Fibroblast of peridontal ligament (primary cell): ENCODE results near the gene CCDC9B.

Experiments
- DNase-seq: peaks from one replicate; pipeline ENCODE4 v3.0.0-alpha.2; 2010; ENCODE audit errors: extremely low read depth

The CCDC9B gene

DNA sequence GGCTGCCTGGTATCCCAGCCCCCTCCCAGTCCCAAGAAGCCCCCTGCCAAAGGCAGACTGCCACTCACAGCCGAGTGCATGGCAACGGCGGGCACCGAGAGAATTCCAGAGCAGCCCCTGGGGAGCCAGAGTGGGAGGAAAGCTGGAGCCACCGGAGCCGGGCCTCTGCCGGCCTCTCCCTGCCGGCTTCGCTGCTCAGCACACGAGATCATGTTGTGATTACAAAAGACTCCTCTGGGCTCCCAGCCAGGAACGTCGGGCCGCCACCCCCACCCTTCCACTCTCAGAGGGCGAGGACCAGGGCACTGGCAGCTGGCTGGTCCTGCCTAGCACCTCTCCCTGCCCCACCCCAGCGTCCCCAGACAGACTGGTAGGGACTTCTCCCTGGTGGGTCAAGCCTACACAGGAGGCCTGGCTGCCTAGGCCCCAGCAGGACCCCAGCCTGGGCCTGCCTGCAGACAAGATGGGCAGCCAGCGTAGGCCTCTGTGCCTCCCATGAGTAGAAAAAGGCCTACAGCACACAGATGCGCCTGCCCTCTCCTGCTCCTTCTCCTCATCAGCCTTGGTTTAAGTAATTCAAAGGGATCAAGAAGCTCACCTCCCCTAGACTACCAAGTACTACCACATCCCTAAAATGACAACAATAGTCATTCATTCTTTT is at the start of gene CCDC9B:
Gene CCDC9B (minus strand): TSS at position 200 of the 661 bp plus-strand sequence. CDS start 120 bp downstream, at position 80.
- peak; percentile 87 for DNase-seq

DNA sequence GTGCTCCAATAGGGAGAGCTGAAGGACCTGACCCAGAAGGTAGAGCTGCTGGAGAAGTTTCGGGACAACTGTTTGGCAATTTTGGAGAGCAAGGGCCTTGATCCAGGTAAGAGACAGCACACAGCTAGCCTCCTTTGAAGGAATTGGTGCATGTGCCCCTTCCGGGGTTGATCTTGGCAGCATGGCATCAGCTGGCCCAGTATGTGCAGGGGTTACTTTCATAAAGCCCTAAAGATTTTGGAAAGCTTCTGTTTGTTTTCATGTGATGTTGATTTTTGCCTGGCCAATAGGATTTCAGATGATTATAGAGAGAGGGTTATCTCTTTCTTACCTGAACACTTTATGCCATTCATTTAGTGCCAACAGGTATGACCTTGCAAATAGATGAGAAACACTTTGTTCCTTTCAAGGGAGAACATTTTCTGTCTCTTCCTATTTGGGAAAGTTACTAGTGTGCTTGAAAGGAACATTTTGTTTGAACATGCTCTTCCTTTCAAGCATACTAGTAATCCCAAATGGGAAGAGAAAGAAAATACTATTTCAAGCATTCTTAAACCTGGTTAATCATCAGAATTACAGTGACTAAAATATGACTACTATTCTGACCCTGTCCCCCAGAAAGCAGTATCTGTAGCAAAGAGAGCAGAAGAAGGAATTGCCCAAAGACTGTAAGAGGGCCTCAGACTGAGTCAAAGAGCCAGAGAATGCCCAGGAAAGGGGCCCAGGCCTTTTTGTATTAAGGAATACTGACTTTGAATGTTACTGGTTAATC is 49.3 kb upstream of the CCDC9B start:
- no peak for DNase-seq

DNA sequence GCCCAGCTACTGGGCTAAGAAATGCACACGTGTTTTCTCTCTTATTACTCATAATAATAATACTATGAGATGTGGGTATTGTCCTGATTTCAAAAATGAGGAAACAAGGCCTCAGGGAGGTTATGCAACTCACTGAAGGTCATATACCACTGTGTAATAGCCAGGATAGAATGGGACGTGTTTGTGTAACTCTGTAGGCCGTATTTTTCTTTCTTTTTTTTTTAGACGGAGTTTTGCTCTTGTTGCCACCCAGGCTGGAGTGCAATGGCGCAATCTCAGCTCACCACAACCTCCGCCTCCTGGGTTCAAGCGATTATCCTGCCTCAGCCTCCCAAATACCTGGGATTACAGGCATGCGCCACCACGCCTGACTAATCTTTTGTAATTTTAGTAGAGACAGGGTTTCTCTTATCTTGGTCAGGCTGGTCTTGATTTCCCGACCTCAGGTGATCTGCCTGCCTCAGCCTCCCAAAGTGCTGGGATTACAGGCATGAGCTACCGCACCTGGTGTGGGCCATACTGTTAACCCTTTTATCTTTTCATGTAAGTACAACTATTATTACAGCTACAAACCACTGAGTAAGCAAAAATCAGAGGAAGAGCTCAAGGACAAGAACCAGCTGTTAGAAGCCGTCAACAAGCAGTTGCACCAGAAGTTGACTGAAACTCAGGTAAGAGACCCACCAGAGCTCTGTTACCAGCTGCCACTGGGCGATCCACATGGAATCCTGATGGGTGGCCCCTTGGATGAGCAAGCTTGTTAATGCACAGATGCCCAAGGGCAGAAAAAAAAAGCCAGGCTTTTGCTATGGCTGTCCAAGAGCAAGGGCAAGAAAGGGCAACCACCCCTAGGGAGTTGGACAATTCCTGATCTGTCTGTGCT is 48.4 kb upstream of the CCDC9B start:
- no peak for DNase-seq

DNA sequence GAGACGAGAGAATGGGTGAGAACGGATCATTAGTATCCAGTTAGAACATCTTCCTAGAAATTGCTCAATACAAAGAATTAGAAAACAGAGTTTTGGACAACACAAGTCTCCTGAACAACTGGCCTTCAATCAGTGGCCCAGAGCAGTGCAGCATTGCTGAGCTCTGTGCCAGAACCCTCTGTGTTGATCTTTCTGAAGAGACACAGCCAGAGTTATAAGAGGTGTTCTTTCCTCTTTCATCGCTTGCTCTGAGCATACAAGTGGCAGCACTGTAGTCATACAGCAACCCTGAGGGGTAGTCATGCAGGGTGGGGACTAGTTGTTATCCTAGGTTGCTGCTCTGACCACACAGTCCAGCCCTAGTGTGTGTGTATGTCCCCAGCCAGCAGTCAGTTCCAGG is 45.7 kb upstream of the CCDC9B start:
- no peak for DNase-seq

DNA sequence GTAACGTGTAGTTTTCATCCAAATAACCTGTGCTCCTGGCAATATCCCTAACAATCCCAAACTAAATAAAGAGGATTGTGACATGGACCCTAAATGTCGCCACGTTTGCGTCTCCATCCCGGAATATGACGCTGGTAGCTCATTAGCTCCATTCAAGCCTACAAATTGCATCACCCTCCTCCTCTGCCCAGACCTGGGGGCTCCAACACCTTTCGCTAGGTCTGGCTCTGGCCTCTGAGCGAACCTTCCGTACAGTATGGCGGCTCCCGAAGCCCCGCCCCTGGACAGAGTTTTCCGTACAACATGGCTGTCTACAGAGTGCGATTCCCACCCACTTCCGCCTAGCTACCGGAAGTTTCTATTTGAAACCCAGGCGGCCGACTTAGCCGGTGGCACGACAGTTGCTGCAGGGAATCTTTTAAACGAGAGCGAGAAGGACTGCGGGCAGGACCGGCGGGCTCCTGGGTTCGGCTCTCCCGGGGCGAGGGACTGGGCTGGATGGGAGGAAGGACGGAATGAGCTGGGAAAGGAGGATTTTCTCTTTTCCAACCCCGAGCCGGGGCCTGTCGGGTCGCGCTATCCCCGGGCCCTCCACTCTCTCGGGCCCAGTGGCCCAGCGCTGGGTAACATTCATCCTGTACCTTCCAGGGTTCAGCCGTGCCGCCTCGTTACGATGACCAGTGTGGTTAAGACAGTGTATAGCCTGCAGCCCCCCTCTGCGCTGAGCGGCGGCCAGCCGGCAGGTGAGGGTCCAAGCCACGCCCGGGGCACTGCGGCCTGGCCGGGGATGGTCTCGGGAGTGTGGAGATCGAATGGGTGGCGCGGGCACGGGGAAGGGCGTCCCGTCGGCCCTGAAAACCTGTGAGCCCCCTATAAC is 42.1 kb upstream of the CCDC9B start, which contains the start of gene KNSTRN:
Gene KNSTRN (plus strand): TSS at position 142 of the 877 bp plus-strand sequence. CDS start 115 bp downstream, at position 257.
- peak; percentile 93 for DNase-seq

DNA sequence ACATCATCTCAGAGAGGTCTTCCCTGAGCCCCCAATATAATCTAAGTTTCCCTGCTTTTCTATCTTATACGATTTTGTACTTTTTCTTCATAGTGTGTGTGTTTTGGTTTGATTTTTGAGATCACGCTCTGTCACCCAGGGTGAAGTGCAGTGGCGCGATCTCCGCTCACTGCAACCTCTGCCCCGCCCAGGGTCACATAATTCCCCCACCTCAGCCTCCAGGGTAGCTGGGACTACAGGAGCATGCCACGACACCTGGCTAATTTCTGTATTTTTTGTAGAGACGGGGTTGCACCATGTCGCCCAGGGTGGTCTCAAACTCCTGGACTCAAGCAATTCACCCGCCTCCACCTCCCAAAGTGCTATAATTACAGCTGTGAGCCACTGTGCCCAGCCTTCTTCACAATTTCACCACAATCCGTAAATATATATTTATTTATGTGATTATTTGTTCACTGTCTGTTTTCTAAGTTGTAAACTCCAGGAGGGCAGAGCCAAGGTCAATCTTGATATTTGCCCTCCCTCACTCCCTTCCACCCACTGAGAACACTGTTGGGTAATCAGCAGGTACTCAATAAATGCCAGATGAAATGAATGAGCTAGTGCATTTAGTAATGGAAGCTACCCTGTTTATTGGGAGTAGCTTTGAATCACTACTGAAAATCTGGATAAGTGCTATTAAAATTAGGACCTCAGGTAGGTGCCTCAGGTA is 41.2 kb upstream of the CCDC9B start:
- DNase-seq = no peak

DNA sequence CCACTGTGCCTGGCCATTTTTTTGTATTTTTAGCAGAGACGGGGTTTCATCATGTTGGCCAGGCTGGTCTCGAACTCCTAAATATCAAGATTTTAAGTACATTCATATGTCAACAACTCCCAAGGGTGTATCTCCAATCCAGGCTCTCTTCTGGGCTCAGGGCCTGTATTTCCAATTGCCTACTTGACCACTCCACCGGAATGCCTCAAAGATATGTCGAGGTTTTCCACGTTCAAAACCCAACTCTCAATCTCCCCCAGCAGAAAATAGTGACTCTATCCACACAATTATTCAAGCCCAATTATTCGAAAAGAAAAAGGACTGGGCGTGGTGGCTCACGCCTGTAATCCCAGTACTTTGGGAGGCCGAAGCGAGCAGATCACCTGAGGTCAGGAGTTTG is 39.9 kb upstream of the CCDC9B start:
- no peak for DNase-seq

DNA sequence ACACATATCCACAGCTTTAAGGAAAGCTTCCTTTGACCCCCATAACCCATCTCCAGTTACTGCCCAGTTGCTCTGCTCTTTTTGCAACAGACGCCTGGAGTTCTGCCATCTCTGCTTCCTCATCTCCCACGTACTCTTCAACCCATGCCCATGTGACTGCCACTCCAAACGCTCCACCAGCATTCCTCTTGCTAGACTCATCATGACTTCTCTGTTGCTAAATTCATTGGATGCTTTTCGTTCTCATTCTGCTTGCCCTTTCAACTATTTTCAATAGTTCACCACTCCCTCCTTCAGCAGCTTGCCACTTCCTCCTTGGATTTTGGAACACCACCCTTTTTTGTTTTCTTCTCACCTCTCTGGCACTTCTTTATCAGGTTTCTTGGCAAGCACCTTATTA is 39.1 kb upstream of the CCDC9B start:
- peak; percentile 100 for DNase-seq

DNA sequence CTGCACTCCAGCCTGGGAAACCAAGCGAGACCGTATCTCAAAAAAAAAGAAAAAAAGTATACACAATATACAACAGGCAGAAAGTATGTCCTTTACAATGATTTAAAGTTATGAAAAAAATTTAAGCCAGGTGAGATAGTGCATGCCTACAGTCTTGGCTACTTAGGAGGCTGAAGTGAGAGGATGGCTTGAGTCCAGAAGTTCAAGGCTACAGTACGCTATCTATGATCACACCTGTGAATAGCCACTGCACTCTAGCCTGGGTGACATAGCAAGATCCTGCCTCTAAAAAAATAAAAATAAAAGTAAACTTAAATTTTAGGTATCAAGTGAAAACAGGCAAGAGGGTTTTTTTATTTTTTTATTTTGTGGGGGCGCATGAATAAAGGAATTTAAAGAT is 38.6 kb upstream of the CCDC9B start:
- DNase-seq = no peak

DNA sequence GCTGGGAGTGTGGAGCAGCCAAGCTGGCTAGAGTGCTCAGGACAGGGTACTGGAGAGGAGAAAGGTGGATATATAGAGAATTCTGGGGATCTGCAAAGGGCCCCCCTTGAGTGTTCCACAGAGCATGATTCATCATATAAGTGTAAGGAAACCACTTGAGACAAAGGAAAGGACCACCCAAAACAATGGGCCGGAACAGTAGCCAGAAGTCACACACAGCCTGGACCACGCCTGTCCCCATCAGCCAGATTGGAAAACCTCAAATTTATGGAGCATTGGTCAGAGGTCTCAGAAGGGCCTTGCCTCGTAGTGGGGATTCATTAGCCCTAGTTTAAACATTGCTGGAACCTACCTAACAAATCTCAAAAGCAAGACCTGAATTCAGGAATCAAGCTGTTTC is 36.9 kb upstream of the CCDC9B start:
- no peak for DNase-seq

DNA sequence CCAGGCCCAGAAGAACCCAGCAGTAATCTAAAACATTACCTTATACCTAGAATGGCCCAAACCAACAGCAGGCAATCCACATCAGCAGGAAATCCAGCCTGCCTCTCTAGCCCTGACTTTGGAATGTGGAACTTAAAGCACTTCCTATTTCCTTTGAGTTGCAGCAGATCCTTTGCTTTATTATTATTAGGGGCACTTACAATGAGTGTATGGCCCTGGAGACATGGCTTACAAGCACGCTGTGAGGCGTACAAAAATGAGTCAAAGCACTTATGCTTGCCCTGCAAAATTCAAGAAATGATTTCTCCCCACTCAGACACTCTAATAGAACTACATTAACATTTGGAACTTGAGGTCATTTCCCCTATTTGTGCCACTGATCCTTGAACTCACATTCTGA is 32.2 kb upstream of the CCDC9B start:
- DNase-seq = peak; percentile 40

DNA sequence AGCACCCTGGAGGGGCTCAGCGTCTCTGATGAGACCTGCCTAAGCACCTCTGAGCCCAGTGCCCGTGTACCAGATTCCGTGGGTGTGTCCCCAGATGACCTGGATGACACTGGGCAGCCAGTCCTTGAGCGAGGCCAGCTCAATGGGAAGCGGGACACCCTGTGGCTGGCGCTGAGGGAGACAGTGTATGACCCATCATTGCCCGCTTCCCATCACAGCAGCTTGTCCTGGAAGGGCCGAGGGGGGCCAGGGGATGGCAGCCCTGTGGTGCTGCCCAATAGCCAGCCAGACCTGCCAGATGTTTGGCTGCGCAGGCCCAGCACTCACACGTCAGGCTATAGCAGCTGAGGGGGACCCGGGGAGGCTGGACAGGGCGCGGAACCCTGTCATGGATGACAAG is 29.2 kb upstream of the CCDC9B start:
- DNase-seq = no peak

DNA sequence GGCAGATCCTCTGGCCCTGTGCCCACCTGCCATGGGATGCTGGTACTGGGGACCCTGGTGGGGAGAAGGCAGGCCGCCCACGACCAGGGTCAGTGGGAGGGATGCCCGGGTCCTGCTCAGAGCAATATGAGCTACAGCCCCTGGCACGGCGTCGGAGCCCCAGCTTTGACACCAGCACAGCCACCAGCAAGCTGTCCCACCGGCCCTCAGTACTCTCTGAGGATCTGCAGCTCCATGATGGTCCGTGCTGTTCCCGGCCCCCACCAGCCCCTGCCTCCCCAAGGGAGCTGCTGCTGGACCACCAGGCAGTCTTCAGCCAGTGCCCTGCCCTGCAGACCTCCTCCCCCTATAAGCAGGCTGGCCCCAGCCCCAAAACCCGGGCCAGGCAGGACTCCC is 28.7 kb upstream of the CCDC9B start:
- no peak for DNase-seq

DNA sequence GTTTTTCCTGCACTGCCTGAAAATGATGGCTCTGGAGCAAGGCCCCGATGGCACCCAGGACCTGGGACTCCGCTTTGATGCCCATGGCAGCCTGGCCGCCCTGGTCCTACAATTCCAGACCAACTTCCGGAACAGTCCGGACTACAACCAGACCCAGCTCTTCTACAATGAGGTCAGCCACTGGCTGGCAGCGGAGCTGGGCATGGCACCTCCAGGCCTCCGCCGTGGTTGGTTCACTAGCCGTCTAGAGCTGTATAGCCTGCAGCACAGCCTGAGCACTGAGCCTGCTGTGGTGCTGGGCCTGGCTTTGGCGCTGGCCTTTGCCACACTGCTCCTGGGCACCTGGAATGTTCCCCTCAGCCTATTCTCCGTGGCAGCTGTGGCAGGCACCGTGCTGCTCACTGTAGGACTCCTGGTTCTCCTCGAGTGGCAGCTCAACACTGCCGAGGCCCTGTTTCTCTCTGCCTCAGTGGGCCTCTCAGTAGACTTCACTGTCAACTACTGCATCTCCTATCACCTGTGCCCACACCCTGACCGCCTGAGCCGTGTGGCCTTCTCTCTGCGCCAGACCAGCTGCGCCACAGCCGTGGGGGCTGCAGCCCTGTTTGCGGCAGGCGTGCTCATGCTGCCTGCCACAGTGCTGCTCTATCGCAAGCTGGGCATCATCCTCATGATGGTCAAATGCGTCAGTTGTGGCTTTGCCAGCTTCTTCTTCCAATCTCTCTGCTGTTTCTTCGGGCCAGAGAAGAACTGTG is 28.2 kb upstream of the CCDC9B start:
- no peak for DNase-seq

DNA sequence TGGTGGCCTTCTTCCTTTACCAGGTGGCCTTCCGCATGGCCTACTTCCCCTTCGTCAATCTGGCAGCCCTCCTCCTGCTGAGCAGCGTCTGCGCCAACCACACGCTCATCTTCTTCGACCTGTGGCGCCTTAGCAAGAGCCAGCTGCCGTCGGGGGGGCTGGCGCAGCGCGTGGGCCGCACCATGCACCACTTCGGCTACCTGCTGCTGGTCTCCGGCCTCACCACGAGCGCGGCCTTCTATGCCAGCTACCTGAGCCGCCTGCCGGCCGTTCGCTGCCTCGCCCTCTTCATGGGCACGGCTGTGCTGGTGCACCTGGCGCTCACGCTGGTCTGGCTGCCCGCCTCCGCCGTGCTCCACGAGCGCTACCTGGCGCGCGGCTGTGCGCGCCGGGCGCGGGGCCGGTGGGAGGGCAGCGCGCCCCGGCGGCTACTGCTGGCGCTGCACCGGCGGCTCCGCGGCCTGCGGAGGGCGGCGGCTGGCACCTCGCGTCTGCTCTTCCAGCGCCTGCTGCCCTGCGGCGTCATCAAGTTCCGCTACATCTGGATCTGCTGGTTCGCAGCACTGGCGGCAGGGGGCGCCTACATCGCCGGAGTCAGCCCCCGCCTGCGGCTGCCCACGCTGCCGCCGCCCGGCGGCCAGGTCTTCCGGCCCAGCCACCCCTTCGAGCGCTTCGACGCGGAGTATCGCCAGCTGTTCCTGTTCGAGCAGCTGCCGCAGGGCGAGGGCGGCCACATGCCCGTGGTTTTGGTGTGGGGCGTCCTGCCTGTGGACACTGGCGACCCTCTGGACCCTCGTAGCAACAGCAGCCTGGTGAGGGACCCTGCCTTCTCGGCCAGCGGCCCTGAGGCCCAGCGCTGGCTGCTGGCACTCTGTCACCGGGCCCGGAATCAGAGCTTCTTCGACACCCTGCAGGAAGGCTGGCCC is 27.2 kb upstream of the CCDC9B start:
- peak; percentile 77 for DNase-seq

DNA sequence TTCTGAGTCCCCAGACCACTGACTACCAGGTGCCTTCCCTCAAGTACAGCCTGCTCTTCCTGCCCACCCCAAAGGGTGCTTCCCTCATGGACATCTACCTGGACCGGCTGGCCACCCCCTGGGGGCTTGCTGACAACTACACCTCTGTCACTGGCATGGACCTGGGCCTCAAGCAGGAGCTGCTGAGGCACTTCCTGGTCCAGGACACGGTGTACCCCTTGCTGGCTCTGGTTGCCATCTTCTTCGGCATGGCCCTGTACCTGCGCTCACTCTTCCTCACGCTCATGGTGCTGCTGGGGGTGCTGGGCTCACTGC is 26.6 kb upstream of the CCDC9B start:
- DNase-seq = no peak

DNA sequence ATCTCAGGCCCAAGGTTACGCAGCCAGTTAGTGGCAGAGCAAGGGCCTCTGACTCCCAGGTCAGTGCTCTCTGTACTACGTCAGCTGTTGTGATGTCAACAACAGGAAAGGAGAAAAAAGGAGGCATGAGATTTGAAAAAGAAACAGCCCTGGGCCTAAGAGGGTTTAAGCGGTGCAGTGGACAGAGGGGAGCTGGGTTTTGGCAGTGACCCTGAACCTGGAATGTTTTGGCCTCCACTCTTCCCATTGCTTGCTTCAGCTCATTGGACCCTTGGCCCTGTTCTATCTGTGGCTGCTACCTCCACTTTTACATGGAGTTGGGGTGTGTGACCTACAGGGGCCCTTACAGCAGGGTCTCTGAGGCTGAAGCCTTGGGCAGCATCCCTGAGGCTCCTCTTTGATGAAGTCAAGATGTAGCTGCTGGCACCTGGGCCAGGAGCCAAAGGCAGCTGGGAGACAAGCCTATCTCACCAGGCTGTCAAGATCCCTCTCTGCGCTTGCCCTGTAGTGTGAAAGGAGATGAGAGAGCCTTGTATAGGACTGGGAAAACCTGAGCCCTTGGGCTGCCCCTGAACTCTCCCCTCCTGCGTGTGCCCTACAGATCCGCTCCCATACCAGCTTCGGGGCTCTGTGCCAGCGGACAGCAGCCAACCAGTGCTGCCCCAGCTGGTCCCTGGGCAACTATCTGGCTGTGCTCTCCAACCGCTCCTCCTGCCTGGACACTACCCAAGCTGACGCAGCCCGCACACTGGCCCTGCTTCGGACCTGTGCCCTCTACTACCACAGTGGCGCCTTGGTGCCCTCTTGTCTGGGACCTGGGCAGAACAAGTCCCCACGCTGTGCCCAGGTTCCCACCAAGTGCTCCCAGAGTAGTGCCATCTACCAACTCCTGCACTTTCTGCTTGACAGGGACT is 26.0 kb upstream of the CCDC9B start:
- no peak for DNase-seq
